Stimulated activated CD4-positive, alpha-beta T cell treated with anti-CD3 and anti-CD28 coated beads, Interleukin-4, amount 100 ng/mL, for 48 hours (primary cell): ENCODE results near the gene NAV2.
"Not testable (repeated sequence)": the region's sequence is repeated elsewhere in the genome, so short reads cannot be mapped to it uniquely, and the experiment has no call there.

Experiments used
- DNase-seq, 2 donors: peaks; one replicate each; pipeline ENCODE4 v3.0.0-alpha.2; 2020; ENCODE audit warnings: low read depth in 2 of 2

The NAV2 gene

DNA sequence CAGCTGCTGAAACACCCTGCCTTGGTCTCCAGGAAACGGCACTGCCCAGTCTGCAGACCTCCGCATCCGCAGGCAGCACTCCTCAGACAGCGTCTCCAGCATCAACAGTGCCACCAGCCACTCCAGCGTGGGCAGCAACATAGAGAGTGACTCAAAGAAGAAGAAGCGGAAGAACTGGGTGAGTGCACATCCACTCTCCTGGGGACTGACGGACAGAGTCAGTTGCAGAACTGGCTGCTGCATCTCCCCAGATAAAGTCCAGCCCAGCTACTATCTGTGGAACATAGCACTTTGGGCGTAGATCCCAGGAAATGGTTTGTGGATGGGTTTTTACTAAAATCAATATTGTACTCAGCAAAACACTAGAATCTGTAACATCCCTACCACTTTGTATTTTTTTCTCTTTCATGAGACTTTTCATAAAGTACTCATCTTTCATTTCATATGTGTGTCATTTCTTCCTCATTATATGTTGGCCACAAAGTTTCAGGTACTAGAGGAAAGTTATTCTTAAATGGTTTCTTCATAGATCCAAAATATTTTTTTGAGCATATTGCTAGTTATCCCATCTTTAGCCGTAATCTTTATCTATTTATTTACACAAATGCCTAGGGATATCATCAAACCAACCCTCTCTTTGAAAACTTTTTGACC is 367.5 kb downstream of the NAV2 start:
- DNase-seq, result no peak

DNA sequence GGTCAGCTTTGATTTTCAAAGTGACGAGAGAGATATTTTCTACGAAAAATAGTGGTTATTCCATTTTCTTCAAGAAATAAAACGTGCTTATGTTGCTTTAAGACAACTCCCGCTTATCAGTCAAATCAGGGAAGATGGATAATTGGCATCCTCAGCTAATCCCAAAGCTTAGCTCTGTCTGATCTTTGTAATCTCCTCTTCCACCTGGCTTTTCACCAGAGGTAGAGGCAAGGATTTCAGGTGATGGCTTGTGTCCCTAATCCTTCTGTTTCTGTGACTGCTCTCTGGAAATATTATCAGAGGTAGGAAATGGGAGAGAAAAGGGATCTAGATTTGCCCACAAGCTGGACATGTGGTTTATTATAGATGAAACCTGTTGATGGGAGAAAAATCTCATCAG is 368.7 kb downstream of the NAV2 start:
- DNase-seq, result no peak

DNA sequence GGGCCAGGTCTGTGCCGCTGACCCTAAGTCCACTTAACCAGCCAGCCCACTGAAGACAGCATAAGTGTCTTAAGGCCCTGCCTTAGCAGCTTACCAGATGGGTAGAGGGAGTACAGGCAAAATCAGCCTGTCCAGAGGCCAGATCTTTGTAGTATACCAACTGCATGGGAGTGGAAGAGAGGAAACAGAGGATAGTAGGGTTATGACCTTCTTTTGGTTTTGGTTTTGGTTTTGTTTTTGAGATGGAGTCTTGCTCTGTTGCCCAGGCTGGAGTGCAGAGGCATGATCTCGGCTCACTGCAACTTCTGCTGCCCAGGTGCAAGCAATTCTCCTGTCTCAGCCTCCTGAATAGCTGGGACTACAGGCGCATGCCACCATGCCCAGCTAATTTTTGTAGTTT is 371.2 kb downstream of the NAV2 start:
- not testable (repeated sequence) for DNase-seq

DNA sequence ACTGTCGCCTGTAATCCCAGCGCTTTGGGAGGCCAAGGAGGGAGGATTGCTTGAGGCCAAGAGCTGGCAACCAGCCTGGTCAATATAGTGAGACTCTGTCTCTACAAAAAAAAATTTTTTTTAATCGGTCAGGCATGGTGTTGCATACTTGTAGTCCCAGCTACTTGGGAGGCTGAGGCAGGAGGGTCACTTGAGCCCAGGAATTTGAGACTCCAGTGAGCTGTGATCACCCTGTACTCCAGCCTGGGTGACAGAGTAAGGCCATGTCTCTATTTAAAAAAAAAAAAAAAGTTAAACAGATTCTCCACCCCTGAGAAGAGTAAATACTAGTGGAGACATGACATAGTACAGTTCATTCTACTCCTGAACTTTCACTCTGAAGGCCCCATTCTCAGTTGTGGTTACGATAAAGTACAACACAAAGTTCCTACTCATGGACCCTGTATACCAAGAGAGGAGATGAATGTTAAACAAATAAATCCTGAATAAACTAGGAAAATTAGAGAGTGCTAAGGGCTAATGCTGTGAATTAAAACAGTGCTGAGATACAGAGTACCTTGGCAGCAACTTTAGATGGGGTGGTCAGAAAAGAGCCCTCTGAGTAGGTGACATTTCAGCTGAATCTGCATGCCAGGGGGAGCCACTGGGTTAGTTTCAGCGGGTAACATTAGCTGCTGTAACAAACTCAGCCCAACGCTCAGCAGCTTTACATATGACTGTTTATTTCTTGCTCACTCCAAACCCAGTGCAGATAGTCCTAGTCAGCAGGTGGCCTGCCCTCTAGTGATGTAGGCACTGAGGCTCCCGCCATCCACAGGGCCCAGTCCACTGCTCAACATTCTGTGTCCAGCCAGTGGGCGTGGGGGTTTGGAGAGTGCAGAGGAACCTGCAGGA is 372.5 kb downstream of the NAV2 start:
- no peak for DNase-seq

DNA sequence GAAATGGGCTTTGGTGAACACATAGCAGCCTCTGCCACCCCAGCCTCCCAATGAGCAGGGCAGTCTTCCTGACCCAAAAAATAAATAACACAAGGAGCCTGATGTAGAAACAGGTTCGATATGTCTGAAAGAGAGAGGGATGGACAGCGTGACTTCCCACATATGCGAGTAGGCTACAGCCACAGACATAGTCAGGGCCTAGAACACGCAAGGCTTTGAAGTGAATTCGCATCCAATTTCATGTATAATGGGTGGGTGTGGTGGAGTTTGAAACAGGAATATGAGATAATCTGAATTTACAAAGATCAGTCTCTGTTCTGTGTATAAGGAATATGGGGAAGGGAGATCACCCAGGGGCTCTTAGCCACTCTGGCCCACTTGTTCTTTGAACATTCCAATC is 373.3 kb downstream of the NAV2 start:
- DNase-seq, result no peak

DNA sequence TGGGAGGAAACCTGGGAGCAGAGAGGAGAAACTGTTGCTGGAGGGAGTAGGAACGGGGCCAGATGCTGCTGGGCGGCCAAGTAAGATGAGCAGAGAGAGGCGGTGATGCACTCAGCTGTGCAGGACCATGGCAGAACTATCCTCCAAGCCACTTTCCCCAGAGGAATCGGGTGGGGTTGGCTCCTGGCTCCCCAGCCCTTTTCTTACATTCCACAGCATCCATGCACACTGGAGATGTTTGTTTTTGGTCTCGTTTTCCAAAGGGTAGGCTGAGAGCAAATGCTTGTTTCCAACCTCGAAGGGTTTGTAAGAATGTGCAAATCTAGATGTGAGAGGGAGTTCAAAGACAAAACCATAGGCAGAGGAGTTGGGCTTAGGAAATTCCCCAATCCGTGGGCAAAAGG is 374.5 kb downstream of the NAV2 start:
- DNase-seq, result no peak

DNA sequence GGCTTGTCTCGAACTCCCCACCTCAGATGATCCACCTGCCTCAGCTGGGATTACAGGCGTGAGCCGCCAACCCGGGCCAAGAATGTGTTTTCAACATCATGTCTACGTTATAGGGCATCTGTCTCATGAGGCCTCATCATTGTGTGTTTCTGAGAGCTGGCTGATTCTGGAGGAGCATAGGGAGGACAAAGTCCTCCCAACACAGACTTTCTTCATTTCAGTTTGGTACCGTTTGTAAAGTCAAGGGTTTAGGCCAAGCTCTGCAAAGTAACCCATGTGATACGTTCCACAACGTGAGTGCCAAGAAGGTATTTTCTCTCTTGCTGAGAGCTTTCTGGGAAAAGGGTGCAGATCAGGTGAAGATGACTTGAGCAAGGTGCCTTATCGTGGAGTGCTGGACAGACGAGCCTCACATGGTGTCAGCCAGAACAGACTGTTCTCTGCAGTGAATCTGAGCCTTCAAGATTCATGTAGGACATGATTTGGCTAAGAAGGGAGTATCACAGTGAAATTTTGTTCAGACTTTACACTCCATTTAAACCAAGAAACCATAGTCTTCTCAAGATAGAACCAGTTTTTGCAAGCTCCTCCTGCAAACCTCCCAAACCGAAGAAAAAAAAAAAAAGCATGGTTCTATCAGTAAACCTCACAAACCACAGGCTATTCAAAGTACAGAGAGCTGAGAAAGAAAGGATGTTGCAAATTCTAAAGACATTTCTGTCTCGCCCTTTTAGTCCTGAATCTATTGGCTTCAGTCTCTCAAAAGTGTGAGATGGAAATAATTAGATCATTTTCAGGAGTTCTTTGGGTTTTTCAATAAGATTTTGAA is 376.0 kb downstream of the NAV2 start:
- no peak for DNase-seq

DNA sequence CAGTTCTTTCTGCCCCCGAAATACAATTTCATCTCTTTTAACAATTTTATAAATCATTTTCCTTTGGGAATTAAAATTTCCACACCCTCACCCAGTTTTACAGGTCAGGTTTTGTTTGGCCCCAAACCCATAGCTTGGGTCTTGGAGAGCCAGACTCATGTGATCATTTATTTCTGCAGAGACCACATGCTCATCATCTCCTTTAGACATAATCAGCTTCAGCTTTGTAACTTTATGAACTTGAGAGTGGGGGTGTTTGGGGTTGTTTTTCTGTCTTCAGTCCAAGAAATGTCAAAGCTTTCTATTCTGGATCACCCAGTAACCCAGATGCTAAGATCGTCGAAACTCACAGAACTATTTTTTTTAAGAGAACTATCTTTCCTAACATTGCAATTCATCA is 376.7 kb downstream of the NAV2 start:
- DNase-seq, result no peak

DNA sequence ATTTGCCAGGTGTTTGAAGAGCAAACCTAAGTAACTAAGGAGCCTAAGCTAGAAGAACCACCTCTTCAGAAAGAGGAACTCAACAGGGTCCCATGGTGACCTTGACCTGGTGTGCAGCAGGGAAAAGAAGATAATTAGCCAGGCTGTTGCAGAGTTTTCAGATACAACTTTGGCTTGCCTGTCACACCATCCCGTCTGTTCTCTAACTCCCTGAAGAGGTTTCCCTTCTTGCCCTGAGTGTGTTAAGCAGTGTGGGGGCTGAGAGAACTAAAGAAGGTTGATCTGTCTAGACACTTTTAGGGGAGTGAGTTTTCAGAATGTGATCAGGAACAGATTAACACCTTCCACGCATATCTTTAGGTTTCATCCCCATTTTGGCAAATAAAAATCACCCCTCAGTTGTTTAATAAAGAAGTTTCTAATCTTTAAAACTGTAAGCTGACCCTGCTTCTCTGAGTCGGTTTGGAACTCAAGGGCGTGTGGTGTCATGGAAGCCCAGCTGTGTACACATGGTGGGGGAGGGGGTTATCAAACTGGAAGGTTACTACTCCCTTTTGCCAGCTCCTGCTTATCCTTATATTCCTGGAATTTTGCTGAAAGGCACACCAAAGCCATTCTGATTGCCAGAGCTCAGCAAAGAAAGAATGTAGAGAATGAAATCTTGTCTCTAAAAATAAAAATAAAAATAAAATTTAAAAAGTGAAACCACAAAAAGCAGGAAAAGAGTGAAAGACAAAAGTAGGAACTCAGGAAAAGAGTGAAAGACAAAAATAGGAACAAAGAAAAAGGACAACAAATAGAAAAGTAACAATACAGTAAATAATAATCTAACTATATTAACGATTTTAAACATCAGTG is 377.4 kb downstream of the NAV2 start:
- DNase-seq, result no peak

DNA sequence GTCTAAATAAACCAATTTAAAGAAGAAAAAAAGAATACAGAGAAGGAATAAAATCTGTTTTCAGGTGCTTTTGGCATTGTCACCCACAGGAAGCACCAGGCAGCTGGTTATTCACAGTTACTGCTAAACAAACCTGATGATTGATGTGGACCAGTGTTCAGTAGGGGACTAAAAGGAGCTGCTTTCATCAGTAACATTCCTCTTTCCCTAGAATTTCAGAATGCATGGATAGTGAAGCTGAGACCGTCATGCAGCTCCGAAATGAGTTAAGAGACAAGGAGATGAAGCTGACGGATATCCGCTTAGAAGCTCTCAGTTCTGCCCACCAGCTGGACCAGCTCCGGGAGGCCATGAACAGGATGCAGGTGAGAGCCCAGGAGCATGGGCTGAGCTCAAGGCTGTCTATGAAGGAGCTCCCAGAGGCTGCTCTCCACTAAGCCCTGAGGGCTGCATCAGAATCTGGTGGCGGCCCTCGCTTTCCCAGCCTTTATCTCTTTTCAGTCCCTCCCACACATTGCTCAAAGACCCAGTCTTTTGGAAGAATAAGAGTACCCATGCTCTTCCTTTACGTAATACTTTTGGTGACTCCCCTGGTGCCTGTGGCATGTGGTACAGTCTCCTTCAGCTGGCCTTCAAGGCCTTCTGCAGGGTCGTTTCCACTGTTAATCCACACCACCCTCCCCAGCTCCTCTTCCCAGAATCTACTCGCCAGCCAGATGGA is 378.2 kb downstream of the NAV2 start:
- DNase-seq, result no peak

DNA sequence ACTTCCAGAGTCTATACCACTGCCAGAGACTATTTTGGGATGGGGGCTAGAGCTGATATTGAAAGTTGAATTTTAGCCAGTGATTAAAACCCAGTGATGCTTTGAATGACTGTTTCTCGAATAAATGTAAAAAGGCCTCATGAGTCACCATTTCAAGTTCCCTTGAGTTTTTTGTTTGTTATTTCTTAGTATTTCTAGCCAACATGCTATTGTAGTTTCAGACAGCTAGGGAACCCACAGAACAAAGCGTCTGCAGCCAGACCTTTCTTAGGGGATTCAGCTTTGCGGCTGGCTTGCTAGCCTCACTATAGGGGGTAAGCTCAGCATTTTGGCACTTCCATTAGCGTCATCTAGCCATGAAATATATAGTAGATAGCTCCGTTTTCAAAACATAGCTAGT is 381.1 kb downstream of the NAV2 start:
- DNase-seq, result no peak

DNA sequence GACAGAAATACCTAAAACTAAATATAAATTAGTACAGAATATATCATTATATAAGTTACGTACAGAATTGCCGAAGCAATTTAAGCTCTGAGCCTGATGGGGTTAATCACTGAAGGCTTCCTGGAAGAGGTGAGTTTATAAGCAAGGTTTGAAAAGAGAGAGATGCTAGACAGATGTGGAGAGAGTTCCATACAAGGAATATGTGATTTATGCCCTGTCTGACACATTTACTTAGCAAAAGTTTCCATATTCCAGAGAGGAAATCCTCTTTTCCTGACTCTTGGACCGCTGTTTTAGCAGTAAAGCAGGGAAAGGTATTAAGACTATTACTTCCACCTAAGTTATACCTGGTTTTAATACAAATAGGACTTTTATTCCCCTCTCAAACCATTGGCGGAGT is 382.6 kb downstream of the NAV2 start:
- DNase-seq, result no peak

DNA sequence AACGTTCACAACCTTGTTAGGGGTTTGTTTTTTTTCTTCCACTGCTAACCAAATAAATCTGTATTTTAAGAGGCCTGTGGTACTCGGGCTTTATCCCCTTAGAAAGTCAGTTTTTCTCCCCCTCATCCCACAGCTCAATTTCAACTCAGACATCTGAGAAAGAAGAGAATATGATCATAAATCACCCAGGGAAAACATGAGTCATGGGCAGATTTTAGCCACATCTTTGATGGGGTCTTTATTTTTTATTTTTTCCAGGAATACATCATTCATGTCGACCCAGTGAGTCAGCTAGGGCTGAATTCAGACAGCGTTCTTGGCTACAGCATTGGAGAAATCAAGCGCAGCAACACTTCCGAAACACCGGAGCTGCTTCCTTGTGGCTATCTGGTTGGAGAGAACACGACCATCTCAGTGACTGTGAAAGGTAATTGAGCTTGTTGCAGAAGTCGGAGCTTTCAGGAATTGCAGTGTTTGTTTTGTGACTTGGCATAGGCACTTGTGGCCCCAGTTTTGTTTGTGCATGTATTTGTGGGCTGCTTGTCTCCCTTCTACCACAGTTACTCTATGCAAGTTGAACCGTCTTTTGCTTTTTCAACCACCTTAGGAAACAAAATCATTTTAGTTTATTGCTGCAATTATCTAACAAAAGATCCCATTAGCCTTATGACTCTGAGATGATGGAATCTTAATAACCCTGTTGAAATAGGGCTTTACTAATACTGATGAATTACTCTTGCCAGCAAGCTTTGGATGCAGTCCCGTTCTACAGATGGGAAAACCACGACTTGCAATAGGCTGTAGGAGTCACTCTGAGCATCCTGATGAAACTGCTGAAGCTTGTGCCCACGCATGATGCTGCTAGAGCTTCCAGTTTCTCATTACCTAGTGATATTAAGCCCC is 384.9 kb downstream of the NAV2 start:
- DNase-seq, result no peak

DNA sequence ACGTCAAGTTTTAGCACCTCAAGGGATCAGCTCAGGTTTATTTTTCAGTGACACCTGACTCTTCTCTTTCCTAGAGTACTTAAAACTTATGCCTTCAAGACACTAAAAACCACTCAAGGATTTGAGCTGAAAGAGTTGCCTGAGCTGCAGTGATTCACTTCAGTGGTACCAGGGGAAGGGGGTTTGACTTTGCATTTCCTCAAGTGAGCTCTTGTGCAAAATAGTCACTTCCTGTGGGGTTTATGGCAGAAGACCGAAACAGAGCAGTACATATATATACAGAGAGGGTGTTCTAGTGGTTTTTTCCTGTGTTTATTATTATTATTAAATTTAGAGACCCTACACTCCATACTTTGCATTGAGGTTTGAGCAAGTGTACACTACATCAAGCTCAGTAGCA is 386.9 kb downstream of the NAV2 start:
- no peak for DNase-seq

DNA sequence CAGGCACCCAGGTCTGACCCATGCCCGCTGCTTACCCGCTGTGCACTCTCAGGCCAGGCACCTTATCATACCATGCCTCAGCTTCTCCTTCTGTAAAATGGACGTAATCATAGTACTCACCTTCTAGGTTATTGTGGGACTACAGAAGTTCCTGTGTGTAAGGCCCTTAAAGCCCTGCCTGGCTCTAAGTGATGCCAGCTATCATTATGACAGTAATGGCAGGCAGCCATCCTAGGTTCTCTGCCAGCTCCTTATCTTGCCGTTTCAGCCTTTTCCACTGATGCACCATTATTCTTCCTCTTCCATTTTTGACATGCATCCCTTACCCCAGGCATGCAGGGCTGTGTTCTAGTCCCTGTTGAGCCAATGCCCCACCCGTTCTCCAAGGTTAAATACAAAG is 389.8 kb downstream of the NAV2 start:
- no peak for DNase-seq

DNA sequence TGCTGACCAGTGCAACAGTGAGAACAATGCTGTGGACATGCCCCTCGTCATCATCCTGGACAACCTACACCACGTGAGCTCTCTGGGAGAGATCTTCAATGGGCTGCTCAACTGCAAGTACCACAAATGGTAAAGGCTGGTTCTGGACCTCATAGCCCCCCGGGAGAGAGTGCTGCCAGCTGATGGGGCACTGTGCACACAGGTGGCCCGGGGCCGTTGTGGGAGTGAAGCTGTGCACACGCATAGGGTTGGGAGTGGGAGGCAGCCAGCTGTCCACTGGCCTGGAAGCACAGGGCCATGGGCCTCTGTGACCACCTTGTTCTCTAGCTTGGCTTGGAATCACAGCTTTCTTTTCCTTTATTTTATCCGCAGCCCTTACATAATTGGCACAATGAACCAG is 390.6 kb downstream of the NAV2 start:
- DNase-seq, result no peak

DNA sequence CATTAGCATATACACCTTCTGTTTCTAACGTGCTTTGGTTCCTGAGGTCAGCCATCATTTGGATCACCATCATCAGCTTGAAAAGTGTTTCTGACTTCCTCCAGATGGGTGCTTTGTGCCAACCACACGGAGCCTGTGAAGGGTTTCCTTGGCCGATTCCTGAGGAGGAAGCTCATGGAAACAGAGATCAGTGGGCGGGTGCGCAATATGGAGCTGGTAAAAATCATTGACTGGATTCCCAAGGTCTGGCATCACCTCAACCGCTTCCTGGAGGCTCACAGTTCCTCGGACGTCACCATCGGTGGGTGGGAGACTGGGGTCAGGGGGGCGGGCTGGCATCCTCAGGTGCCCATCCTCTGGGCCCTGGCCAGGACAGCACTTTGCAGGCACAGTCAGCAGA is 392.8 kb downstream of the NAV2 start:
- no peak for DNase-seq

DNA sequence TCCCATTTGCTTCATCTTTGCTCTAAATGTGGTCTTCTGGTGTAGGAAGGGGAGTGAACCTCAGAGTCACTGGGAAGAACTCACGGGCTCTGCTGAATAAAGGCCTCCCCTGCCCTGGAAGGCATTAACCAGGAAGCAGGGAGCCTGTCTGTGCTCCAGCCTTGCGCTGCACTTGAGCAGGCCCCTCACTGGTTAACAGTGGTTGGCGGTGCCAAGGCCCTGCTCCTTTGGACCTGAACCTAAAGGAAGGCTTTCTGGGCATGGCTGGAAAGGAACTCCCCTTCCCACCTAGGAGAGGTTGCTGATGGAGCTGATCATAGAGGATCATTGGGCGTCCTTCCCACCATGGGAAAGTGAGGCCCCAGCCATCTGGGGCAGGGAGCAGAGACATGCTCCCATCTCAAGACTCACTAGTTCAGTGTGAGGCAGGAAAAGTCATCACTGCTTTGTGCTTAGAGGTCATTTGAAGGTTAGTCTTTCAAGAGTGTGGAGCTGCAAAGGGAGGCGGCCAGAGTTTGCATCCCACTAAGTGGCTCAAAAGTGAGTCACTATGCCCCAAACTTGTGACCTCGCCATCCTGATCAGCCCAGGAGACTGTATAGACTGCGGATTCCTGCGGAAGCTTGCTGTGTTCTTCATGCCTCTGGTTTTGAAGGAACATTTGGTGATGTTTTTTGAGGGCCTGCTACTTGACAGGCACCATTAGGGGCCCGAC is 397.3 kb downstream of the NAV2 start:
- DNase-seq, result no peak
